ENCODE data around the gene OR10C1. TPM values are rescaled to one million over a fixed set of nuclear protein-coding genes. Genes with fewer than 3 reads are reported as not detected.

The OR10C1 gene
- total and polyA plus RNA-seq, 8 donors = not detected

GRCh38 chr6:29461021-29461814 is 22.1 kb downstream of the OR10C1 start:
- no peaks in the 10 kb centered on the region for H3K36me3 ChIP-seq
- no peak overlapping the region for H3K27ac ChIP-seq
- DNase-seq = no peak
- no peak overlapping the region for H3K4me3 ChIP-seq
- intact Hi-C loops (cut with DNase I) = no loop called here
- ATAC-seq = no peak
- TF ChIP-seq, protein P1, sequence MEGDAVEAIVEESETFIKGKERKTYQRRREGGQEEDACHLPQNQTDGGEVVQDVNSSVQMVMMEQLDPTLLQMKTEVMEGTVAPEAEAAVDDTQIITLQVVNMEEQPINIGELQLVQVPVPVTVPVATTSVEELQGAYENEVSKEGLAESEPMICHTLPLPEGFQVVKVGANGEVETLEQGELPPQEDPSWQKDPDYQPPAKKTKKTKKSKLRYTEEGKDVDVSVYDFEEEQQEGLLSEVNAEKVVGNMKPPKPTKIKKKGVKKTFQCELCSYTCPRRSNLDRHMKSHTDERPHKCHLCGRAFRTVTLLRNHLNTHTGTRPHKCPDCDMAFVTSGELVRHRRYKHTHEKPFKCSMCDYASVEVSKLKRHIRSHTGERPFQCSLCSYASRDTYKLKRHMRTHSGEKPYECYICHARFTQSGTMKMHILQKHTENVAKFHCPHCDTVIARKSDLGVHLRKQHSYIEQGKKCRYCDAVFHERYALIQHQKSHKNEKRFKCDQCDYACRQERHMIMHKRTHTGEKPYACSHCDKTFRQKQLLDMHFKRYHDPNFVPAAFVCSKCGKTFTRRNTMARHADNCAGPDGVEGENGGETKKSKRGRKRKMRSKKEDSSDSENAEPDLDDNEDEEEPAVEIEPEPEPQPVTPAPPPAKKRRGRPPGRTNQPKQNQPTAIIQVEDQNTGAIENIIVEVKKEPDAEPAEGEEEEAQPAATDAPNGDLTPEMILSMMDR (IDR thresholded peaks at IDR 0.05) = no peak
- no peaks in the 10 kb centered on the region for H3K9me3 ChIP-seq
- no peaks in the 10 kb centered on the region for H3K4me1 ChIP-seq
- H3K27me3 ChIP-seq = peaks cover 0 to 5% of the 10 kb centered on the region in 2 donors

DNA sequence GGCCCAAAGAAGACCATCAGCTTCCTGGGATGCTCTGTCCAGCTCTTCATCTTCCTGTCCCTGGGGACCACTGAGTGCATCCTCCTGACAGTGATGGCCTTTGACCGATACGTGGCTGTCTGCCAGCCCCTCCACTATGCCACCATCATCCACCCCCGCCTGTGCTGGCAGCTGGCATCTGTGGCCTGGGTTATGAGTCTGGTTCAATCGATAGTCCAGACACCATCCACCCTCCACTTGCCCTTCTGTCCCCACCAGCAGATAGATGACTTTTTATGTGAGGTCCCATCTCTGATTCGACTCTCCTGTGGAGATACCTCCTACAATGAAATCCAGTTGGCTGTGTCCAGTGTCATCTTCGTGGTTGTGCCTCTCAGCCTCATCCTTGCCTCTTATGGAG is 22.9 kb downstream of the OR10C1 start:
- no peak overlapping the region for H3K27ac ChIP-seq
- H3K4me1 ChIP-seq = no peaks in the 10 kb centered on the region
- H3K4me3 ChIP-seq = no peak overlapping the region
- TF ChIP-seq, protein P1 (IDR thresholded peaks at IDR 0.05) = no peak
- DNase-seq (no peak), ATAC-seq (no peak)
- H3K9me3 ChIP-seq = no peaks in the 10 kb centered on the region
- peaks cover 0 to 5% of the 10 kb centered on the region in 2 donors for H3K27me3 ChIP-seq
- intact Hi-C loops (cut with DNase I) = no loop called here
- H3K36me3 ChIP-seq = no peaks in the 10 kb centered on the region

DNA sequence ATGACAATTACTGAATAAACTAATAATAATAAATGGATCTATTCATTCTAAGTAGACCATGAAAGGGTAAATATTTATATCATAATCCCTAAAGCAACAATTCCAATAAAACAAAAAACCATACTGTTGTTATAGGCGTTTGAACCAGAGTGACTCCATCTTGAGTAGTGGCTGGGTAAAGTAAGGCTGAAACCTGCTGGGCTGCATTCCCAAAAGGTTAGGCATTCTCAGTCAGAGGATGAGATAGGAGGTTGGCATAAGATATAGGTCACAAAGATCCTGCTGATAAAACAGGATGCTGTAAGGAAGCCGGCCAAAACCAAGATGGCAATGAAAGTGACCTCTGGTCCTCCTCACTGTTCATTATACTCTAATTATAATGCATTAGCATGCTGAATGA is 26.2 kb downstream of the OR10C1 start:
- Histone ChIP-seq H3K4me1 (no peaks in the 10 kb centered on the region), H3K27me3 (no peaks in the 10 kb centered on the region), H3K4me3 (no peak overlapping the region), H3K9me3 (no peaks in the 10 kb centered on the region), H3K36me3 (no peaks in the 10 kb centered on the region), H3K27ac (no peak overlapping the region)
- TF ChIP-seq, protein P1 (IDR thresholded peaks at IDR 0.05) = no peak
- ATAC-seq (no peak), DNase-seq (no peak)
- intact Hi-C loops (cut with DNase I) = no loop called here

DNA sequence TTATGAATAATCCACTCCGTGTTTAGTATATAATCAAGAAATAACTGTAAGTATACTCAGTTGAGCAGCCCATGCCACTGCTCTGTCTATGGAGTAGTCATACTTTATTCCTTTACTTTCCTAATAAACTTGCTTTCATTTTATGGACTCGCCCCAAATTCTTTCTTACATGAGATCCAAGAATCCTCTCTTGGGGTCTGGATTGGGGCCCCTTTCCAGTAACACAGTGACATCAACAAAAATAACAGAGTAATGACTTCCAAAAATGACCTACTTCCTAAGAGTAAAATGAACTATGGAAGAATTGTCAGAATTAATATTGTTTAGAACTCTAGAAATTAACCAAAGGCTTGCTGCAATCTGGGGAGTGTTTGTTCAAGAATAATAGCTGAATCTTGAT is 26.7 kb downstream of the OR10C1 start:
- no peaks in the 10 kb centered on the region for H3K4me1 ChIP-seq
- DNase-seq (no peak), ATAC-seq (no peak)
- no peaks in the 10 kb centered on the region for H3K9me3 ChIP-seq
- no peaks in the 10 kb centered on the region for H3K36me3 ChIP-seq
- H3K4me3 ChIP-seq = no peak overlapping the region
- no peak overlapping the region for H3K27ac ChIP-seq
- intact Hi-C loops (cut with DNase I) = no loop called here
- H3K27me3 ChIP-seq = no peaks in the 10 kb centered on the region
- TF ChIP-seq, protein P1 (IDR thresholded peaks at IDR 0.05) = no peak

DNA sequence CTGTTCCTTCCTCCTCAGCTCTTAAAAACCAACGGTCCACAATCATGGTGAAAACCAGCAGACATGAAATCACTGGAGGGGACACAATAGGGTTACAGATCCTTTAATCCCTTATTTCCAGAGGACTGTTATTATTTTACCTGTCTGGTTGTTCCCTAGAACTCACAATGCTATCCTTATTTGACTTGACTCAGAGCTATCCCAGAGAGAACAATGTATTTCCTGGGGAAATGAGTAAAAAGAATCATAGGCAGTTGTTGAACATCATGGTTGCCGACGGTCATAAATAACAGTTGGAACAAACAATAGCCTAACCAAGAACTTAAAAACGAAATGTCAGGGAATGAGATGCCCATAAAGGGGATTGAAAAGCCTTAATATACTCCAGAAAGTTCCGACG is 27.1 kb downstream of the OR10C1 start:
- DNase-seq = no peak
- ATAC-seq = no peak
- no peaks in the 10 kb centered on the region for H3K27me3 ChIP-seq
- intact Hi-C loops (cut with DNase I) = no loop called here
- H3K27ac ChIP-seq = no peak overlapping the region
- no peak overlapping the region for H3K4me3 ChIP-seq
- H3K9me3 ChIP-seq = no peaks in the 10 kb centered on the region
- H3K4me1 ChIP-seq = no peaks in the 10 kb centered on the region
- H3K36me3 ChIP-seq = no peaks in the 10 kb centered on the region
- TF ChIP-seq, protein P1 (IDR thresholded peaks at IDR 0.05) = no peak
